CD4-positive, CD25-positive, alpha-beta regulatory T cell (primary cell): ENCODE measurements around the gene SFT2D3. TPM values are rescaled to one million over a fixed set of nuclear protein-coding genes. Genes with fewer than 3 reads are reported as not detected.
A peak's percentile ranks its signal among the peaks of the same experiment; 100 is the strongest.
"Not testable (repeated sequence)": the region's sequence is repeated elsewhere in the genome, so short reads cannot be mapped to it uniquely, and the experiment has no call there.

Source experiments
- ATAC-seq, 2 donors: fragments of 150-1000 bp; cut with Tn5 transposase; one replicate each; pipeline ENCODE4 v1.10.0; 2021; ENCODE audit warnings: low read depth in 2 of 2, moderate number of reproducible peaks in 2 of 2, moderate library complexity in 1 of 2
- DNase-seq, 3 donors: peaks; one replicate each; pipeline versions ENCODE4 v3.0.0 to v3.0.0-alpha.2; 2012 to 2022; ENCODE audit warnings: mixed read lengths in 1 of 3
- H3K27ac ChIP-seq: one replicate; pipeline ENCODE4 v1.7.0; 2013; ENCODE audit warnings: mild to moderate bottlenecking, low read length; ENCODE audit not compliant: insufficient read depth, poor library complexity, severe bottlenecking
- H3K27me3 ChIP-seq: one replicate; pipeline ENCODE4 v1.7.0; 2013; ENCODE audit warnings: low read length; ENCODE audit not compliant: control insufficient read depth, insufficient read depth
- H3K36me3 ChIP-seq: one replicate; pipeline ENCODE4 v1.7.0; 2013; ENCODE audit warnings: mild to moderate bottlenecking, low read length, moderate library complexity; ENCODE audit not compliant: control insufficient read depth, insufficient read depth
- H3K4me1 ChIP-seq: 2 replicates; pipeline ENCODE4 v1.7.0; 2013; ENCODE audit warnings: mild to moderate bottlenecking, low read length; ENCODE audit not compliant: insufficient read depth, control insufficient read depth, poor library complexity, severe bottlenecking
- H3K4me3 ChIP-seq: one replicate; pipeline ENCODE4 v1.7.0; 2013; ENCODE audit warnings: low read depth, mild to moderate bottlenecking, low read length, moderate library complexity
- H3K9me3 ChIP-seq, 2 experiments: 1 replicate in 1 of 2; 2 replicates in 1 of 2; pipeline ENCODE4 v1.7.0; 2013; ENCODE audit warnings: low read length in 2 of 2, mild to moderate bottlenecking in 1 of 2, moderate library complexity in 1 of 2; ENCODE audit not compliant: control insufficient read depth in 2 of 2
- H3K27ac Mint-ChIP-seq, 3 donors: one replicate each; pipeline ENCODE4 v1.8.0; 2020 to 2022; ENCODE audit warnings: mild to moderate bottlenecking in 3 of 3, mixed read lengths in 3 of 3, moderate library complexity in 2 of 3
- H3K27me3 Mint-ChIP-seq: one replicate; pipeline ENCODE4 v1.8.0; 2022; ENCODE audit warnings: mild to moderate bottlenecking, mixed read lengths
- H3K36me3 Mint-ChIP-seq: one replicate; pipeline ENCODE4 v1.8.0; 2020; ENCODE audit warnings: mixed read lengths
- H3K4me1 Mint-ChIP-seq, 4 donors: one replicate each; pipeline ENCODE4 v1.8.0; 2020 to 2022; ENCODE audit warnings: mixed read lengths in 4 of 4, mild to moderate bottlenecking in 1 of 4
- H3K4me3 Mint-ChIP-seq, 4 donors: one replicate each; pipeline ENCODE4 v1.8.0; 2020 to 2022; ENCODE audit warnings: mild to moderate bottlenecking in 4 of 4, mixed read lengths in 4 of 4, moderate library complexity in 3 of 4
- H3K9me3 Mint-ChIP-seq, 7 donors: one replicate each; pipeline ENCODE4 v1.8.0; 2020 to 2022; ENCODE audit warnings: mixed read lengths in 7 of 7, mild to moderate bottlenecking in 3 of 7, moderate library complexity in 2 of 7
- polyA plus RNA-seq, 4 donors: library from polyadenylated mRNA; unstranded; fragments of 300-500 nt; fragmentation: Illumina TruSeq; gene quantifications; one replicate each; pipeline ENCODE4 v1.2.3, GENCODE V29; 2021
- total RNA-seq: library from RNA; stranded (reverse); gene quantifications from one replicate; pipeline ENCODE4 v1.2.3, GENCODE V29; 2022

SFT2D3 gene
- total and polyA plus RNA-seq, 5 donors from 2014 or later, result 1.4 to 7.6 (median 3.4) TPM

DNA sequence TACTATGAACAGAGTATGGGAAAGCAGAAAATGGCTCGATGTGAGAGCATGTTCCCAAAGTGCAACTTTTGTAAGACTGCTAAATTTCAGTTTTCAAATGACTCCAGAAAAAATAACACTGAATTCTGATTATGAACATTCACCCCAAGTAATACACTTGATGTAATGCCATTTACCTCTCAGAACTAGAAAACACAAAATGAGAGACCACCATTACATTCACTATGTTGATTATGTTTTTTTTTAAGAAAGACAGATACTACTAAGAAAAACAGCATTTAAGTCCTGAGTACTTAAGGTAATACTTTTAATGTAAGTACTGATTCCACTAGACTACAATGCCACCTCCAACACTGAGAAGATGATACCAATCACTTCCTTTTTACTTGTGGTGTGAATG is 38.5 kb downstream of the SFT2D3 start:
- no peak overlapping the region for H3K4me3 ChIP-seq
- peaks cover 4% of the 10 kb centered on the region for H3K4me1 ChIP-seq
- no peak for DNase-seq
- Mint-ChIP-seq H3K4me1 (peaks cover 36 to 49% (median 43%) of the 10 kb centered on the region in 4 donors), H3K27me3 (no peaks in the 10 kb centered on the region), H3K36me3 (peaks cover 30% of the 10 kb centered on the region), H3K27ac (peak overlapping the region in 1 of 3 donors; percentile 43), H3K9me3 (no peaks in the 10 kb centered on the region), H3K4me3 (no peak overlapping the region)
- H3K27me3 ChIP-seq, result no peaks in the 10 kb centered on the region
- no peak overlapping the region for H3K27ac ChIP-seq
- no peaks in the 10 kb centered on the region for H3K9me3 ChIP-seq
- ATAC-seq, result no peak
- peaks cover 18% of the 10 kb centered on the region for H3K36me3 ChIP-seq

DNA sequence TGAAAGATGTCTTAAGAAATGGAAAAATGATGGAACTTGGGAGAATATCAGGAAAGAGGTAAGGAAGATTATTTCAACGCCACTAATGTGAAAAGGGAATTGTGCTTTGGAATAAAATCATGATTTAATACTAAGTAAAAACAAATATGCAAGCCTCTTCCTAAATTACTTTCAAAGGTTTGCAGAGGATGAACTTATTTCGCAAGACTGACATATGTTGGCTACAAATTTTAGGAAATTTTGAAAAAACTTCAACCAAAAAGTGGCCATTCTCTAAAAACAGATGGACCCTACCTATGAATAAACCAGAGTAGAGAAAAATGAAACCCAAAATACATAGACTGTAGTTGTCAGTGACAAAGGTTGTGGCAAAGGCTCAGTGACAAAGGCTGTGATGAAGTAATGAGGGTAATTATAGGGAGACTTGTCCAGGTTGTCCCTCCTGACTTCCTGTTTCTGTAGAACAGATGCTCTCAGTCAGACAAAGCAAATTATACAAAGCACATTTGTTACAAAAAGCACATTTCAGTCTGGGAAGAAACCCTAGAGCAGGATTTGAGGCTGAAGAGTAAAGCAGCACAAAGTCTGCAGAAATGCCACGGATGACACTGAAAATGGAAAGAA is 39.5 kb downstream of the SFT2D3 start:
- no peaks in the 10 kb centered on the region for H3K9me3 Mint-ChIP-seq
- H3K36me3 Mint-ChIP-seq, result peaks cover 33% of the 10 kb centered on the region
- H3K4me3 ChIP-seq, result no peak overlapping the region
- no peaks in the 10 kb centered on the region for H3K9me3 ChIP-seq
- peaks cover 21% of the 10 kb centered on the region for H3K36me3 ChIP-seq
- H3K27ac ChIP-seq, result no peak overlapping the region
- H3K27me3 ChIP-seq, result no peaks in the 10 kb centered on the region
- ATAC-seq (no peak), DNase-seq (peak in 1 of 3 donors; percentile 8)
- H3K4me1 ChIP-seq, result peaks cover 4% of the 10 kb centered on the region
- H3K4me3 Mint-ChIP-seq, result no peak overlapping the region
- peaks cover 35 to 45% (median 41%) of the 10 kb centered on the region in 4 donors for H3K4me1 Mint-ChIP-seq
- no peaks in the 10 kb centered on the region for H3K27me3 Mint-ChIP-seq
- H3K27ac Mint-ChIP-seq, result peak overlapping the region in 2 of 3 donors; percentile 62 to 82

DNA sequence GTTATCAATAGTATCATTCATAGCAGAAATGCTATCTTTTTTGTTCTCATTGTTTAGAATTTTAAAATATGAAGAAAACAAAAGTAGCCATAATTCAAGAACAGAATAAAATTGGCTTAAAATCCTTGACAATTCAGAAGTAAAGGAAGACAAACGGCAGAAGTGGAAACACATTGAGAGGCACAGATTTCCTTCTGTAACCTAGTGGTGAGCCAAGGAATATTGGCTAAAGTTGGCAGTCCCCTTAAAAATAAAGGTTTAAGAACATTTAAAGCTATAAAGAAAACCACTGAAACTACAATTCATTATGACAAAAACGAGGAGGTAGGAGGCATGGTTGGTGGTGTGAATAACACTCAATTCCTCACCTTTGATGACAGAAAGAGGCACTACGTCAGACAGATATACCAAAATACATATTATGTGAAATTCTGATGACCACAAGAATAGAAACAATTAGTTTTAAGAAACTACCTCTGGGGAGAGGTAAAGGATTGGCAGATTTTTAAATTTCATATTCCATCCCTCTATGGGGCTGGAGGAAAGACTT is 42.3 kb downstream of the SFT2D3 start:
- DNase-seq, result no peak
- Mint-ChIP-seq H3K4me3 (no peak overlapping the region), H3K36me3 (peaks cover 40% of the 10 kb centered on the region), H3K27me3 (no peaks in the 10 kb centered on the region), H3K27ac (peak overlapping the region in 1 of 3 donors; percentile 57), H3K4me1 (peaks cover 24 to 27% (median 24%) of the 10 kb centered on the region in 4 donors), H3K9me3 (no peaks in the 10 kb centered on the region)
- Histone ChIP-seq H3K36me3 (peaks cover 24% of the 10 kb centered on the region), H3K27me3 (no peaks in the 10 kb centered on the region), H3K9me3 (no peaks in the 10 kb centered on the region), H3K27ac (no peak overlapping the region), H3K4me1 (no peaks in the 10 kb centered on the region), H3K4me3 (no peak overlapping the region)
- ATAC-seq, result no peak

DNA sequence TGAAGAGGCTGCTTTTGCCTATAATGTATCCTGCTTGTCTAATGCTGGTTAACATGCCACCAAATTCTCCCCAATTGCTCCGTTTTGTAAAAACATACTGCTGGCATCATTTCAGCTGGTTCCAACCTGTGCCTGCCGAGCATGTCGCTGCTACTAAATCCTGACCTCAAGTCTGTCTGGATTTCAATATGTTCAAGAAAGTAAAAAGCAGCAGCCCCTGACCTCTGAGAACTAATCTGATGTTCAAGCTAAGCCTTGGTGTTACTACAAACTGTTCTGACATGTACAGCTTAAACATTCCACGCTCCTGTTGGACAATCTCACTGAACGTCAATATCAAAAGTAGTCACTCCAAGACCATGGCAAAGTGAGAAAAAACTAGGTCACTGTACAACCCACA is 46.3 kb downstream of the SFT2D3 start:
- Mint-ChIP-seq H3K36me3 (peaks cover 26% of the 10 kb centered on the region), H3K27ac (no peak overlapping the region), H3K9me3 (no peaks in the 10 kb centered on the region), H3K4me3 (no peak overlapping the region), H3K27me3 (no peaks in the 10 kb centered on the region), H3K4me1 (peaks cover 8 to 18% (median 15%) of the 10 kb centered on the region in 4 donors)
- no peaks in the 10 kb centered on the region for H3K27me3 ChIP-seq
- DNase-seq (no peak), ATAC-seq (no peak)
- H3K4me3 ChIP-seq, result no peak overlapping the region
- H3K9me3 ChIP-seq, result no peaks in the 10 kb centered on the region
- H3K4me1 ChIP-seq, result no peaks in the 10 kb centered on the region
- no peak overlapping the region for H3K27ac ChIP-seq
- H3K36me3 ChIP-seq, result peaks cover 24% of the 10 kb centered on the region

DNA sequence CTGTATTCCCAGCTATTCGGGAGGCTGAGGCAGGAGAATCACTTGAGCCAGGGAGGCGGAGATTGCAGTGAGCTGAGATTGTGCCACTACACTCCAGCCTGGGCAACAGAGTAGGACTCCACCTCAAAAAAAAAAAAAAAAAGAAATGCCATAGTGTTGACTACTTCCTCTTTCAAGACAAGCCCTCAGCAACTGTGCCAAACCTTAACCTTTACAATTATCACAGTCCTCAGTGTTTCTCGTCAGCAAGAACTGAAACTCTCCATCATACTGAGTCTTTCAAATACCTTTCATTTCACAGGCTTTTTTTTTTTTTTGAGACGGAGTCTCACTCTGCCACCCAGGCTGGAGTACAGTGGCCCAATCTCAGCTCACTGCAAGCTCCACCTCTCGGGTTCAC is 48.2 kb downstream of the SFT2D3 start:
- not testable (repeated sequence) for H3K4me3 Mint-ChIP-seq, H3K27me3 Mint-ChIP-seq, H3K9me3 Mint-ChIP-seq, H3K27ac ChIP-seq, H3K9me3 ChIP-seq, H3K4me3 ChIP-seq, H3K4me1 ChIP-seq, H3K27me3 ChIP-seq
- DNase-seq (peak in 1 of 3 donors; percentile 60), ATAC-seq (peak; percentile 62 to 64)
- Mint-ChIP-seq H3K36me3 (peaks cover 22% of the 10 kb centered on the region), H3K4me1 (peaks cover 0 to 13% (median 8%) of the 10 kb centered on the region in 4 donors), H3K27ac (peak overlapping the region in 2 of 3 donors; percentile 41 to 56)
- peaks cover 22% of the 10 kb centered on the region for H3K36me3 ChIP-seq

DNA sequence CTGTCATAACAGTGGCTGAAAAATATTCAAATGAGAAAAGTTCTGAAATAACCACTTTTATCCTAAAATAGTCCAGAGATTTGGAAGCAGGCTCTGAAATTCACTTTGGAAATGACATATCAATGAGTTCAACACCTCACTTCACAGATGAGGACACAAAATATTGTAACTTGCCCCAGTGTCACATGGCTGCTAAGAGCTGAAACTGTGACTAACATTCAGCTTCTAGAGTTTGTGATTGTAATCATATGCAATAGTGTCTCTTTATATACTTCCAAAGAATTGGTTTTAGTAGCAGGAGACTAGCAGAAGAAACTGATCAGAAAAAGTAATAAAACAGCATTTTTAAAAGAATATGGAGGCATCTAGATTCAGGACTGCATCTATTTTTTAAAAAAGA is 52.1 kb downstream of the SFT2D3 start:
- no peak for DNase-seq

DNA sequence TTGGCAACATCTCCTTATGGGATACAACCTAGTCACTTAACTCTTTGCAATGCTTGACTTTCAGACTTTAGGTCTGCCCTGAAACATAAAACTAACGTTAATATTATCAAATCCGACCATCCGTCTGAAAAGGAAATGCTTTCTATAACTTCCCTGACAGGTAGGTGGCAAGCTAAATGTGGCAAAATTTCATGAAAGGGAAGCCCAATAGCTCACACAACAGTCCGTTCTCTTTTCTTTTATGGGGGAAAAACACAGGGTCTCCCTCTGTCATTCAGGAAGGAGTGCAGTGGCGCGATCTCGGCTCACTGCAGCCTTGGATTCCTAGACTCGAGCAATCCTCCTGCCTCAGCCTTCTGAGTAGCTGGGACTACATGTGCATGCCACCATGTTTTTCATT is 52.9 kb downstream of the SFT2D3 start:
- H3K27ac ChIP-seq, result no peak overlapping the region
- H3K36me3 Mint-ChIP-seq, result peaks cover 3% of the 10 kb centered on the region
- H3K9me3 Mint-ChIP-seq, result no peaks in the 10 kb centered on the region
- H3K9me3 ChIP-seq, result no peaks in the 10 kb centered on the region
- no peaks in the 10 kb centered on the region for H3K27me3 ChIP-seq
- H3K36me3 ChIP-seq, result peaks cover 15% of the 10 kb centered on the region
- H3K4me3 Mint-ChIP-seq, result no peak overlapping the region
- DNase-seq (no peak), ATAC-seq (no peak)
- no peaks in the 10 kb centered on the region for H3K27me3 Mint-ChIP-seq
- no peak overlapping the region for H3K27ac Mint-ChIP-seq
- no peaks in the 10 kb centered on the region for H3K4me1 ChIP-seq
- peaks cover 0 to 11% (median 5%) of the 10 kb centered on the region in 4 donors for H3K4me1 Mint-ChIP-seq
- no peak overlapping the region for H3K4me3 ChIP-seq

More for the DNA sequence above, 52.1 kb downstream of the SFT2D3 start:
- no peak overlapping the region for H3K4me3 ChIP-seq
- H3K27ac ChIP-seq, result no peak overlapping the region
- H3K27me3 ChIP-seq, result no peaks in the 10 kb centered on the region
- ATAC-seq, result no peak
- Mint-ChIP-seq H3K9me3 (no peaks in the 10 kb centered on the region), H3K4me1 (peaks cover 0 to 11% (median 6%) of the 10 kb centered on the region in 4 donors), H3K36me3 (peaks cover 3% of the 10 kb centered on the region), H3K27me3 (no peaks in the 10 kb centered on the region), H3K27ac (no peak overlapping the region), H3K4me3 (no peak overlapping the region)
- no peaks in the 10 kb centered on the region for H3K9me3 ChIP-seq
- H3K4me1 ChIP-seq, result no peaks in the 10 kb centered on the region
- peaks cover 16% of the 10 kb centered on the region for H3K36me3 ChIP-seq
